GM12874 (cell line): ENCODE results near the gene EPB41L4B.
A peak's percentile ranks its signal among the peaks of the same experiment; 100 is the strongest.

Experiments
- TF ChIP-seq, protein P1 (sequence below): IDR thresholded peaks from 2 replicates; pipeline ENCODE4 v1.5.1; 2011; ENCODE audit warnings: low read depth, mild to moderate bottlenecking, control low read depth, low read length, moderate library complexity; ENCODE audit not compliant: insufficient read depth

Gene EPB41L4B

DNA sequence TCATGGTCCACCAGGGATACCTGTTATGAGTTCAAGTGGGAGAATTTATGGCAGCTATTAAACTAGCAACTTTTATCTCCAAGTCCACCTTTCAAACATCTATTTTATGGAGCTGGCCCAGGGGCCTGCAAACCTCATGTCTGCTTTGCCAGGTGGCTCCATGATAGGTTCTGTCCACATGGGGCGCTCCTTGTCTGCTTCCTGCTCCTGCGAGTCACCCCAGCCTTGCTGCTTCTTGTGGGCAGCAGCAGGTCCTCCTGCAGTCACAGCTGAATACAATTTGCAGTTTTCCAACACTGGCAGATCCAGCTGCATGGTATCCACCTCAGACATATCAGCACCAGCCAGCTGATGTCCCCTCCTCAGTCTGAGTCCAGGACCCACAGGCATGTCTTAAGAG, 114.2 kb downstream of the EPB41L4B start:
- TF ChIP-seq, protein P1, sequence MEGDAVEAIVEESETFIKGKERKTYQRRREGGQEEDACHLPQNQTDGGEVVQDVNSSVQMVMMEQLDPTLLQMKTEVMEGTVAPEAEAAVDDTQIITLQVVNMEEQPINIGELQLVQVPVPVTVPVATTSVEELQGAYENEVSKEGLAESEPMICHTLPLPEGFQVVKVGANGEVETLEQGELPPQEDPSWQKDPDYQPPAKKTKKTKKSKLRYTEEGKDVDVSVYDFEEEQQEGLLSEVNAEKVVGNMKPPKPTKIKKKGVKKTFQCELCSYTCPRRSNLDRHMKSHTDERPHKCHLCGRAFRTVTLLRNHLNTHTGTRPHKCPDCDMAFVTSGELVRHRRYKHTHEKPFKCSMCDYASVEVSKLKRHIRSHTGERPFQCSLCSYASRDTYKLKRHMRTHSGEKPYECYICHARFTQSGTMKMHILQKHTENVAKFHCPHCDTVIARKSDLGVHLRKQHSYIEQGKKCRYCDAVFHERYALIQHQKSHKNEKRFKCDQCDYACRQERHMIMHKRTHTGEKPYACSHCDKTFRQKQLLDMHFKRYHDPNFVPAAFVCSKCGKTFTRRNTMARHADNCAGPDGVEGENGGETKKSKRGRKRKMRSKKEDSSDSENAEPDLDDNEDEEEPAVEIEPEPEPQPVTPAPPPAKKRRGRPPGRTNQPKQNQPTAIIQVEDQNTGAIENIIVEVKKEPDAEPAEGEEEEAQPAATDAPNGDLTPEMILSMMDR: no peak

DNA sequence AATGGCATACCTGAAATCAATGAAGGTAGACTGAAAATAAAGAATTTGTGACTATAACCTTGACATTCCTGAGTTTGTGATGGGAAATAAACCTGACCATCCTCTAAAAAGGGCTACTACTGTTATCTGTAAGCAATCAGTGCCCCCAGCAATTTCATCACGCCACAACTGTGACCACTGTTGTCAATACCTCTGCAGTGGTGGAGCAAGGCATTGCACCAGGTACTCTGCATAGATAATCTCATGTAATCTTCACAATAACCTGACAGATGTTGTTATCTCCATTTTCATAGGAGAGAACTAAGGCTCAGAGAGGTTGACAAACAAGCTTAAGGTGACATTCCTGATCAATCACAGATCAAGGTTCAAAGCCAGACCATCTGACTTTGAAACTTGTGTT, 115.3 kb downstream of the EPB41L4B start:
- TF ChIP-seq, protein P1: no peak

DNA sequence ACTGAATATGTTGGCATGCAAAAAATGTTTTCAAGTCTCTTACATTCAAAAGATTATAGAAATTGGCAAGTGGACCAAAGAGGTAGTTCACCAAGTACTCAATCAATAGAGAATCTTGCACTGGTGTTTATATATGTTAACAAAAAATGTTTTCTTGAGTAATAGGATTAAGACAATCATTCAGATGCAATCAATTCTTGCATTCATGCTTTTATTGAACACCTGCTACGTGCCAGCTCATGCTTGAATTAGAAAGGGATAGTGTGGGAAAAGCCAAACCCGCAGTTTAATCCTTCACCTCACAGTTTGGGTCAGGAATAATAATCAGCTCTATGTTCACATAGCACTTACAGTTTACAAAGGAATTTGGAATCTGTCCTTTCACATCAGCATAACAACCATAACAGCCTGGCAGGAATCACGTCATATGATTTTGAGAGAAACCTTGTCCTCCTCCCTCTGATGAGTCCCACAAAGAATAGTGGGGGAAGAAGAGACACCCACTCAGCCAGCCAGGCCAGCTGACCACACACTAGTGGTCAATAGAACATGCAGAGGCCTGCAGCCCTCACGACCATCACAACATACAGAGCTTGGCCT, 117.0 kb downstream of the EPB41L4B start:
- TF ChIP-seq, protein P1: no peak

DNA sequence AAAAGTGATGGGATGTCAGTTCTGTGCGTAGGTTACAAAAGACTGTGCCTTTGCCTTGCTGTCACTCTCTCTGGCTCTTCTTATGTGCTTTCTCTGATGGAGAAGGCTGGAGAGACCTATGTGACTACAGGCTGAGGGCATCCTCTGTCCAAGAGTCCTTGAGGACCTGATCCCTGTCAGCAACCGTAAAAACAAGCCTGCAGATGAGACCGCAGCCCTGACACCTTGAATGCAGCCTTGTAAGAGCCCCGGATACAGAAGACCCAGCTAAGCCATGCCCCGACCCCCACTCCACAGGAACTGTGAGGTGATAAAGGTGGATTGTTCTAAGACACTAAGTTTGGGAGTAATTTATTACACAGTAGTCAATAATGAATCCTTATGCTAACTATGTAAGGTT, 121.2 kb downstream of the EPB41L4B start:
- TF ChIP-seq, protein P1: no peak

DNA sequence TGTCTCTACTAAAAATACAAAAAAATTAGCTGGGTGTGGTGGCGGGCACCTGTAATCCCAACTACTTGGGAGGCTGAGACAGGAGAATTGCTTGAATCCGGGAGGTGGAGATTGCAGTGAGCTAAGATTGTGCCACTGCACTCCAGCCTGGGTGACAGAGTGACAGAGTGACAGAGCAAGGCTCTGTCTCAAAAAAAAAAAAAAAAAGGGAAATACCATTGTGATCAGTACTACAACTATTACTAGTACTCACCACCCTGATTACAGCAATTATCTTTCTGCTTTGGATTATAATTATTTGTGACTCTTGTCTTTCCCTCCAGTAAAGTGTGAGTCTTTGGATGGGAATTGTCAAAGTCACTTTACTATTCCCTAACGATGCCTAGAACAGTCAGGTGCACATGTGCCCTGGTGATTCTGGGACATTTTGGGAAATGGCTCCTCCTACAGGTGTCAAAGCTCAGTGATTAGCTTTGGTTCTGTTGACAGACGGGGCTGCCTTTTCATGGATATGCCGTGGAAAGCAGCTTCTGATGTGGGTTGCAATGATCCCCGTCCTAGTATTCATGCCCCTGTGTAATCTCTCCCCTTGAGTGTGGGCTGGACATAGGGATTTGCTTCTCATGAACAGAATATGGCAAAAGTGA, 122.0 kb downstream of the EPB41L4B start:
- TF ChIP-seq, protein P1: peak; percentile 18; the same call in 1 of the 2 replicates

DNA sequence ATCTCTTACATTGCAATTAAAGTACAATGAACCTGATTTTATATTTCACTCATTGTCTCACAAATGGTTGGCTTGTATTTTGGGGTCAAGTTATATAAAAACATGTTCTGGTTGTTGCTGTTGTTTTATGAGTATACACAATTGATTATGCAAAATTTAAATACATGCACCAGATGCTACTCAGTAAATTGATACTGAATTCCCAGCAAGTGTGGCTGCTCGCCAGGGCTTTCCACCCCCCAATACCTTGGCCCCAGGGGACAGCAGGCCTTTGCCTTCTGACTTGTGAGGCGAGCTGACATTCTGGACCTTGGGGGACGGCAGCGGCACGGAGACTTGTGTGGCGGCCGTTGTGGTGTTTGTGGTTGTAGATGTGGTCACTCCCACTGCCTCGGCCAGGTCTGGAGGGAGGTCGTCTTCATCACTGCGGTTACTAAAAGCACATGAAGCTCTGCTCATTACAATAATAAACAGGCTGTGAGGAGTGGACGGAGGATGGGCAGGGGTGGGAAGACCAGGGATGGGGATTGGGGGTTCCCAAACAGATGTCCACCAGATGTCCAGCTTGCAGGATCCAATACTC, 126.8 kb downstream of the EPB41L4B start:
- TF ChIP-seq, protein P1: no peak

DNA sequence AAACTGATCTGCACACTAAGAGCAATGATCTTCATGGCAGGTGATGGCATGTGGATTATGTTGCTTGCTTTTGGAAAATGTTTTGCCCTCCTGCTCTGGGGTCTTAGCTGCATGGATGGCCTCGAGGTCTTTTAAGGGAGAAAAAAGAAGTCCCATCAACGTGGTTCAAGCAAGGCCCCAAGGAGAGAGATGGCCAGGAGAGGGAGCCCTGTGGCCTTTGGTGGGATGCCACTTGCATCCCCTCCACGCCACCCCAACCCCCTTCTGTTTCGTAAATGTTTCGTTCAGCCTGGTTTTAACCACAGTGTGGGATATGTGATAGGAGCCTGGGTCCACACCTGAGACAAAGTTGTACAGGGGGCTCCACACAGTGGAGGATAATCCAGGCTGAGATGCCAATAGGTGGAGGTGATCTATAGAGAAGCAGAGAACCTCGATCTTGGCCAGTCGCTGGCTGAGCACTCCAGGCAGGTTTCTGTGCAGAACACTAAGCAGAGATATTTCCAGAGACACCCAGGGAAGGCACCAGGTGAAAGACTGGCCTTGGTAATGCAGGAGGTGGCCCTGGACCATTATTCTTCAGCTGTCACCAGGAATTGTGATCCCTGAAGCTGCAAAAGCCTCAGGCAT, 128.0 kb downstream of the EPB41L4B start:
- TF ChIP-seq, protein P1: peak; percentile 41
